Measurements from ENCODE around the gene C16orf54.
"Not testable (repeated sequence)": the region's sequence is repeated elsewhere in the genome, so short reads cannot be mapped to it uniquely, and the experiment has no call there.

C16orf54 gene

DNA sequence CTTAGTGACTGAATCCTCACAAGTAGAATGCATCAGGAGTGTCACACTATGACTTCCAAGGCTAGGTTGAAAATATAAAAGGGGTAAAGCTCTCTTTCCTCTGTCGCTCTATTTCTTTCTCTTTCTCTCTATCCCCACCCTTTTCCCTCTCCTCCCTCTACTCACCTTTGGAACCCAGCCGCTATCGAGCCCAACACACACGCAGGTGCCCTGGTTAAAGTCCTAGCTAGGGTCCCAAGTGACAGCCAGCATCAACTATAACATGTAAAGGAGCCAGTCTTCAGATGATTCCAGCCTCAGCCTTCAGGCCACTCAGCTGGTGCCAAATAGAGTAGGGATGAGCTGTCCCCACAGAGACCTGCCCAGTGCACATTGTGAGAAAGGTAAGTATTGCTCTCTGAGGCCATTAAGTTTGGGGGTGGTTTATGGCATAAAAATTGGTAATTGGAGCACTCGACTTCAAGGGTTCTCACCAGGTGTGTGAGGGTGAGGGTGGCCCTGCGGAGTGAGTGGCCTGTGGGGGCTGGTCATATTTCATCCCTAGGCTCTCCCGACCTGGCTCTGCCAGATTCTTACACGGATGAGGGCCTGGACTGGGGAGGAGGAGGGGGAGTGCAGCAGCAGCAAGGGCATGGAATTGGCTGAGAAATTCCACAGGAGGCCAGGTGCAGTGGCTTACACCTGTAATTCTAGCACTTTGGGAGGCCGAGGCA is 14.9 kb upstream of the C16orf54 start:
- Mint-ChIP-seq H3K27me3 (peaks cover 2% of the 10 kb centered on the region), H3K9me3 (no peaks in the 10 kb centered on the region), H3K4me1 (ENCODE audit: low read depth) (peaks cover 22% of the 10 kb centered on the region), H3K36me3 (ENCODE audit: low read depth) (no peaks in the 10 kb centered on the region), H3K27ac (no peak overlapping the region), H3K4me3 (no peak overlapping the region)
- intact Hi-C loops (cut with micrococcal nuclease): no loop called here

DNA sequence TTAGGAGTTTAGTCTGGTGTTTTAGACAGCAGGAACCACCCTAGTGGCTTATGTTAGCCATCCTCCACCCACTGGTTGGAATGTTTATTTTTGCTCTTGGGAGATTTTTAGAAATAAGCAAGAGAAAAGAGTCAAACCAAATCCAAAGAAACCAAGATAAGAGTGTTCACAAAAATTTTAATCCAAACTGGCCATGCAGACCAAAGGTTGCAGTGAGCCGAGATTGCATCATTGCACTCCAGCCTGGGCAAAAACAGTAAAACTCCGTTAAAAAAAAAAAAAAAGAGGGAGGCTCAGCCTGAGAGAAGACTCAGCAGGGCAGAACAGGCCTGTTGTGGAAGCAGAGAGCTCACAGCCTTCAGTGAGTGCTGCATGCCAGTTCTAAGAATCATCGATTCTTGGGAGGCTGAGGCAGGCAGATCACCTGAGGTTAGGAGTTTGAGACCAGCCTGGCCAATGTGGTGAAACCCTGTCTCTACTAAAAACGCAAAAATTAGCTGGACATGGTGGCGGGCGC is 12.2 kb upstream of the C16orf54 start:
- H3K27ac Mint-ChIP-seq: no peak overlapping the region
- H3K4me3 Mint-ChIP-seq: no peak overlapping the region
- H3K4me1 Mint-ChIP-seq (ENCODE audit: low read depth): peaks cover 16% of the 10 kb centered on the region

DNA sequence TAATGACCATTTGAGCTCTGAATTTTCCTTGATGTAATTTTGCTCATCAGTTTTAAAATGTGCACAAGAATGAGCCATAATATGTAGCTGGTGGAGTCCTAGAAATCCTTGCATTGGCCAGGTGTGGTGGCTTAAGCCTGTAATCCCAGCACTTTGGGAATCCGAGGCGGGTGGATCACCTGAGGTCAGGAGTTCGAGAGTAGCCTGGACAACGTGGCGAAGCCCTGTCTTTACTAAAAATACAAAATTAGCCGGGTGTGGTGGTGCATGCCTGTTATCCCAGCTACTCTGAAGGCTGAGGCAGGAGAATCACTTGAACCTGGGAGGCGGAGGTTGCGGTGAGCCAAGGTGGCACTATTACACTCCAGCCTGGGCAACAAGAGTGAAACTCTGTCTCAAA is 11.3 kb upstream of the C16orf54 start:
- H3K27ac Mint-ChIP-seq; H3K36me3 Mint-ChIP-seq (ENCODE audit: low read depth); H3K9me3 Mint-ChIP-seq; H3K27me3 Mint-ChIP-seq; intact Hi-C loops (cut with micrococcal nuclease); H3K4me3 Mint-ChIP-seq: not testable (repeated sequence)
- H3K4me1 Mint-ChIP-seq (ENCODE audit: low read depth): peaks cover 13% of the 10 kb centered on the region

More for the DNA sequence above, 12.2 kb upstream of the C16orf54 start:
- Mint-ChIP-seq H3K9me3 (no peaks in the 10 kb centered on the region), H3K36me3 (ENCODE audit: low read depth) (no peaks in the 10 kb centered on the region), H3K27me3 (no peaks in the 10 kb centered on the region)
- intact Hi-C loops (cut with micrococcal nuclease): no loop called here

DNA sequence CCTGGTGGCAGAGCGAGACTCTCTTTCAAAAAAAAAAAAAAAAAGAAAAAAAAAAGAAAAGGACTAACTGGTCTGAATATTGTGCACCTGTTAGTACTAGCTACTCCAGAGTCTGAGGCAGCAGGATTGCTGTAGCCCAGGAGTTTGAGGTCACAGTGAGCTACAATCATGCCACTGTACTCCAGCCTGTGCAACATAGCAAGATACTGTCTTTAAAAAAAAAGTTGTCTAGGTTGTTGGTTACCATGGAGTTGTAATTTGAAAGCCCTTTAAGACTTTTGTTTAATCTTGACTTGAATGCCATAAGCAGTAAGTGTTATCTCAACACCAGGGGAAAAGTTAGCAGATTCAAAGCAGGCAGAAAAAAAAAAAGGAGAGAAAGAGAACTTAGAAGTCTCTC is 10.9 kb upstream of the C16orf54 start:
- intact Hi-C loops (cut with micrococcal nuclease): no loop called here
- no peak overlapping the region for H3K4me3 Mint-ChIP-seq

DNA sequence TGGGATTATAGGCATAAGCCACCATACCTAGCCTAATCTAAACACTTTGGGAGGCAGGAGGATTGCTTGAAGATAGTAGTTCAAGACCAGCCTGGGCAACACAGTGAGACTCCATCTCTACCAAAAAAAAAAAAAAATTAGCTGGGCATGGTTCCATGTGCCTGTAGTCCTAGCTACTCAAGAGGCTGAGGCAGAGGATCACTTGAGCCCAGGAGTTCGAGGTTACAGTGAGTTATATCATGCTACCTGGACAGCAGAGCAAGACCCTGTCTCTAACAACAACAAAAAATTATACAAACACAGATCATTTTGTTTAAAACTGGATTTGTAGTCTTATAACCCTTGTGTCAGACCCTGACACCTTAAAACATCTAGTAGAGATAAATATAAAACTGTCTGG is 7.7 kb upstream of the C16orf54 start:
- H3K4me1 Mint-ChIP-seq (ENCODE audit: low read depth): peaks cover 8% of the 10 kb centered on the region
- H3K4me3 Mint-ChIP-seq: no peak overlapping the region
- intact Hi-C loops (cut with micrococcal nuclease): no loop called here
- H3K36me3 Mint-ChIP-seq (ENCODE audit: low read depth): no peaks in the 10 kb centered on the region
- no peak overlapping the region for H3K27ac Mint-ChIP-seq
- no peaks in the 10 kb centered on the region for H3K27me3 Mint-ChIP-seq
- H3K9me3 Mint-ChIP-seq: no peaks in the 10 kb centered on the region

More for the DNA sequence above, 10.9 kb upstream of the C16orf54 start:
- Mint-ChIP-seq H3K36me3 (ENCODE audit: low read depth) (no peaks in the 10 kb centered on the region), H3K27me3 (no peaks in the 10 kb centered on the region), H3K27ac (no peak overlapping the region), H3K4me1 (ENCODE audit: low read depth) (peaks cover 13% of the 10 kb centered on the region), H3K9me3 (no peaks in the 10 kb centered on the region)

DNA sequence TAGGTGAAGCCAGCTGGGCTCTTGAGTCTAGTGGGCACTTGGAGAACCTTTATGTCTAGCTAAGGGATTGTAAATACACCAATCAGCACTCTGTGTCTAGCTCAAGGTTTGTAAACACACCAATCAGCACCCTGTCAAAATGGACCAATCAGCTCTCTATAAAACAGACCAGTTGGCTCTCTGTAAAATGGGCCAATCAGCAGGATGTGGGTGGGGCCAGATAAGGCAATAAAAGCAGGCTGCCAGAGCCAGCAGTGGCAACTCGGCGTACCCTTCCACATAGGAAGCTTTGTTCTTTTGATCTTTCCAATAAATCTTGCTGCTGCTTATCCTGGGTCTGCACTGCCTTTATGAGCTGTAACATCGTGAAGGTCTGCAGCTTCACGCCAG is 3.0 kb upstream of the C16orf54 start:
- not testable (repeated sequence) for H3K4me3 Mint-ChIP-seq, H3K27ac Mint-ChIP-seq, H3K9me3 Mint-ChIP-seq, H3K27me3 Mint-ChIP-seq
- intact Hi-C loops (cut with micrococcal nuclease): loop anchor here (5.0 kb wide), 1 partner anchor 34 kb away; no protein-coding TSS in a partner anchor
- peaks cover 23% of the 10 kb centered on the region for H3K36me3 Mint-ChIP-seq (ENCODE audit: low read depth)
- peaks cover 30% of the 10 kb centered on the region for H3K4me1 Mint-ChIP-seq (ENCODE audit: low read depth)

DNA sequence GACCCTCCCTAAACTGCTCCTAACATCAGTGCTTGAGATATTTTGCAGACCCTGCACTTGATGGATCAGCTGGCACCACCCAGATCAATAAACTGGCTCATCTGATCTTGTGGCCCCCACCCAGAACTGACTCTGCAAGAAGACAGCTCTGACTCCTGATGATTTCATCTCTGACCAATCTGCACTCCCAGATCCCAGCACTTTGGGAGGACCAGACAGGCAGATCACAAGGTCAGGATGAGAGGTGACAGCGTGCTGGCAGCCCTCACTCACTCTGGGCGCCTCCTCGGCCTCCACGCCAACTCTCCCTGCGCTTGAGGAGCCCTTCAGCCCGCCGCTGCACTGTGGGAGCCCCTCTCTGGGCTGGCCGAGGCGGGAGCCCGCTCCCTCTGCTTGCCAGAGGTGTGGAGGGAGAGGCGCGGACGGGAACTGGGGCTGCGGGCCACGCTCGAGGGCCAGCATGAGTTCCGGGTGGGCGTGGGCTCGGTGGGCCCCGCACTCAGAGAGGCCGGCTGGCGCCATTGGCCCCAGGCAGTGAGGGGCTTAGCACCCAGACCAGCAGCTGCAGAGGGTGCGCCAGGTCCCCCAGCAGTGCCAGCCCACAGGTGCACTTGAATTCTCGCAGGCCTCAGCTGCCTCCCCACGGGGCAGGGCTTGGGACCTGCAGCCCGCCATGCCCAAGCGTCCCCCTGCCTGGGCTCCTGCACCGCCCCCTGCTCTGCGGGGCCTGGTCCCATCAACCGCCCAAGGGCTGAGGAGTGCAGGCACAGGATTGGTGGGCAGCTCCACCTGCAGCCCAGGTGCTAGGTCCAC is 2.4 kb upstream of the C16orf54 start:
- Mint-ChIP-seq H3K4me1 (ENCODE audit: low read depth) (peaks cover 36% of the 10 kb centered on the region), H3K36me3 (ENCODE audit: low read depth) (peaks cover 29% of the 10 kb centered on the region), H3K9me3 (no peaks in the 10 kb centered on the region), H3K27me3 (no peaks in the 10 kb centered on the region), H3K4me3 (no peak overlapping the region), H3K27ac (no peak overlapping the region)
- intact Hi-C loops (cut with micrococcal nuclease): loop anchor here (5.0 kb wide), 1 partner anchor 34 kb away; no protein-coding TSS in a partner anchor

DNA sequence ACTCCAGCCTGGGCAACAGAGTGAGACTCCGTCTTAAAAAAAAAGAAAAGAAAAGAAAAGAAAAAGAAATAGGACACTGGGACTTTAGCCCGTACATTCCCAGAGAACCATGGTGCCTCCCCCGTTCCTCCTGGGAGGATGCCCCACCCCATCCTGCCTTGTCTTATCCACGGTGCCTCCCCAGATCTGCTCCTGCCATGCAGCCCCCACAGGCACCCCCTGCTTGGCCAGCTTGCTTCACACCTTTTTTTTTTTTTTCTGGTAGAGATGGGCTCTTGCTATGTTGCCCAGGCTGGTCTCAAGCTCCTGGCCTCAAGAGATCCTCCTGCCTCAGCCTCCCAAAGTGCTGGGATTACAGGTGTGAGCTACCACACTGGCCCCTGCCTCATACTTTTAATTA is 728 bp upstream of the C16orf54 start:
- H3K9me3 Mint-ChIP-seq, H3K27me3 Mint-ChIP-seq: not testable (repeated sequence)
- Mint-ChIP-seq H3K27ac (peak overlapping the region; percentile 96), H3K36me3 (ENCODE audit: low read depth) (peaks cover 43% of the 10 kb centered on the region), H3K4me3 (peak overlapping the region; percentile 100), H3K4me1 (ENCODE audit: low read depth) (peaks cover 47% of the 10 kb centered on the region)
- intact Hi-C loops (cut with micrococcal nuclease): loop anchor here (1.0 to 5.0 kb wide), 2 partner anchors 8 to 36 kb away; no protein-coding TSS in a partner anchor

DNA sequence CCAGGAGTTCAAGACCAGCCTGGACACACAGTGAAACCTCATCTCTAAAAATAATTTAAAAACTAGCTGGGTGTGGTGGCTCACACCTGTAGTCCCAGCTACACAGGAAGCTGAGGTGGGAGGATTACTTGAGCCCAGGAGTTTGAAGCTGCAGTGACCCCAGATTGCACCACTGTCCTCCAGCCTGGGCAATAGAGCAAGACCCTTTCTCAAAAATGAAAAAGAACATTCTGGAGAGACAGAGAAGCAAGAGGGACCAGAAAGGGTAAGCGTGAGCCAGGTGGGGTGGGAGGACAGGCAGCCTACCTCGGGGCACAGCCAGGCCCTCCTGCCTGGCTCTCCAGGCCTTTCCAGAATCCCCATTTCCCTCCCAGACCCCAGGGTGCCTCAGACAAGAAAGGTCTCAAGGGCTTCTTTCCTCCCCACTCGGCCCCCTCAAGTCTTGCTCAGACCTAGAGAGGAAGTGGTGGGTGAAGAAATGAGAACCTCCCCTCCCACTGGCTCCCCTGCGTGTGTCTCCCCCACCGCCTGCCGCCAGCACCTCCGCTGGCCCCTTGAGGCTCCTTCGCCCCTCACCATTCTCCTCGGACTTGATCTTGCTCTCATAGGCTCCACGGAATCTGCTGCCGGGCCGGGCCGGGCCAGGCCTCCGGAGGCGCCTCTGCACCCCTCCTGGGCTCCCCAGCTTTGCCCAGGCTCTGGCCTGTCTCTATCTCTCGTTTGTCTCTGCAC is 503 bp downstream of the C16orf54 start:
- H3K27ac Mint-ChIP-seq: peak overlapping the region; percentile 96
- peaks cover 59% of the 10 kb centered on the region for H3K4me1 Mint-ChIP-seq (ENCODE audit: low read depth)
- H3K4me3 Mint-ChIP-seq: peak overlapping the region; percentile 100
- no peaks in the 10 kb centered on the region for H3K9me3 Mint-ChIP-seq
- H3K36me3 Mint-ChIP-seq (ENCODE audit: low read depth): peaks cover 45% of the 10 kb centered on the region
- intact Hi-C loops (cut with micrococcal nuclease): loop anchor here (5.0 kb wide), 1 partner anchor 37 kb away; no protein-coding TSS in a partner anchor
- H3K27me3 Mint-ChIP-seq: peaks cover 3% of the 10 kb centered on the region

DNA sequence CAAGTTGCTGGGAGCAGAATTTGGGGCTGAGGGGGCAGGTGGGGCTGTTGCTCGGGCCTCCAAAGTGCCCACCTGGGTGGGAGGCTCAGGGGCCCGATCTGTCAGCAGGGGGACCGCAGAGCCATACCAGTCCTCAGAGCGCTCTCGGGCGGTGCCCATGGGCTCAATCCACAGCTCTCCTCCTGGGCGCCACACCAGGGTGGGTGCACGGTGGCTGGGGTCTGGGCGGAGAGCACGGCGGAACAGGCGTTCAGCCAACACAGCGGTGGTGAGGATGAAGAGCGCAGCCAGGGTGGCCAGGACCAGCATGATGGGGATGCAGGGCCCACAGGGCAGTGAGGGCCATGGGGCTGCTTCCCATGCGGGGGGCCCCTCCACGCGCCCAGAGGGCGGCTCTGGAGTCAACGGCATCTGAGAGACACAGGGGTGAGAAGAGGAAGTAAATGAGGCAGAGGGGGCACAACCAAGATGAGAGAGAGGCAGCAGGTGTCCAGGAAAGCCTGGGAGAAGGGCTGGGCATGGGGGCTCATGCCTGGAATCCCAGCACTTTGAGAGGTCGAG is 1.2 kb downstream of the C16orf54 start:
- Mint-ChIP-seq H3K27me3 (peaks cover 3% of the 10 kb centered on the region), H3K4me1 (ENCODE audit: low read depth) (peaks cover 66% of the 10 kb centered on the region), H3K9me3 (no peaks in the 10 kb centered on the region), H3K4me3 (peak overlapping the region; percentile 100), H3K36me3 (ENCODE audit: low read depth) (peaks cover 45% of the 10 kb centered on the region), H3K27ac (peak overlapping the region; percentile 96)
- intact Hi-C loops (cut with micrococcal nuclease): loop anchor here (5.0 kb wide), 1 partner anchor 38 kb away; no protein-coding TSS in a partner anchor

DNA sequence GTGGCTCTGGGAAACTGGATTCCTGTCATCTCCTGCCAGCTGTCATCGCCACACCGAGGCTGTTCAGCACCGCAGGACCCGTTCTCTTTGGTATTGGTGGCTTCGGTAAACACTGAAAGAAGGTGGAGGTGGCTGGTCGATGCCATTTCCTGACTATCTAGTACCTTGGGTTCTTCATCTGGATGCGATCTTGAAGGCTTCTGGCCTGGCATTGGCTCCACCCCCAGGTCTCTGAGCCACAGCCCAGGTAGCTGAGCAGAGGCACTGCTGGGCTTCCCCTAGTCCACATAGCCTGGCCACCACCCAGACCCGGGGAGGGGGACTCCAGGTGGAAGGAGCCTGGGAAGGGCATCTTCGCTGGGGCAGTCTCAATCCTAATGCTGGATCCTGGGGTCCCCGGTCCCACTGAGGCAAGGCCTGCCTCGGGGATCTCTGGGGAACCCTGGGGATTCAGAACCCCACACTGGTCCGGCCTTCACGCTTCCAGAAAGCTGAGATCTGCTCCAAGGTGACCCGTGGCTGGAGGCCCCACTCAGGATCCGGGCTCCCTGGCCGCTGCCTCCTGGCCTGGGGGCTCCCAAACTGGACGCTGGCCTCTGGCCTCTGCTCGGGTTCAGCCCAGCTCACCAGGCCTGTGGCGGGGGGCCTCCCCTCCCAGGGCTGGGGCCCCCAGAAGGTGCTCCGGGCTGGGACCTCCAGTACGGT is 1.8 kb downstream of the C16orf54 start:
- H3K9me3 Mint-ChIP-seq: no peaks in the 10 kb centered on the region
- H3K4me1 Mint-ChIP-seq (ENCODE audit: low read depth): peaks cover 71% of the 10 kb centered on the region
- H3K36me3 Mint-ChIP-seq (ENCODE audit: low read depth): peaks cover 45% of the 10 kb centered on the region
- intact Hi-C loops (cut with micrococcal nuclease): no loop called here
- H3K27me3 Mint-ChIP-seq: peaks cover 3% of the 10 kb centered on the region
- H3K27ac Mint-ChIP-seq: peak overlapping the region; percentile 96
- peak overlapping the region; percentile 100 for H3K4me3 Mint-ChIP-seq

DNA sequence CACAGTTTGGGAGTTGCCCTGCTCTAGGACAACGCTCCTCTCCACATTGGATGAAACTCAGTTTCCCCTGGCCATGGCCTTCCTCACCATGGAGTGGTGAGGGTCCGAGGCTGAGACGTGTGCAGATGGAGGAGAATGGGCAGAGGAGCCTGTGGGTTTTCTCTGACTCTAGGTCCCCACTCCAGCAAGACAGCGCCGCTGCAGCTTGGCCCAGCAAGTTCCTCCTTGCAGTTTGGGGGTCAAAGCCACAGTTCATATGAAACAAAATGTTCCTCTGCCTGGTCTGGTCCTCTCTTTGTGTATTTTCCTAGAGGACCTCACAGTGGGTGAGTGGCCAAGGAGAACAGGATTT is 2.3 kb downstream of the C16orf54 start:
- Mint-ChIP-seq H3K36me3 (ENCODE audit: low read depth) (peaks cover 45% of the 10 kb centered on the region), H3K4me3 (no peak overlapping the region), H3K27ac (peak overlapping the region; percentile 33), H3K27me3 (peaks cover 3% of the 10 kb centered on the region), H3K9me3 (no peaks in the 10 kb centered on the region), H3K4me1 (ENCODE audit: low read depth) (peaks cover 76% of the 10 kb centered on the region)
- intact Hi-C loops (cut with micrococcal nuclease): no loop called here

DNA sequence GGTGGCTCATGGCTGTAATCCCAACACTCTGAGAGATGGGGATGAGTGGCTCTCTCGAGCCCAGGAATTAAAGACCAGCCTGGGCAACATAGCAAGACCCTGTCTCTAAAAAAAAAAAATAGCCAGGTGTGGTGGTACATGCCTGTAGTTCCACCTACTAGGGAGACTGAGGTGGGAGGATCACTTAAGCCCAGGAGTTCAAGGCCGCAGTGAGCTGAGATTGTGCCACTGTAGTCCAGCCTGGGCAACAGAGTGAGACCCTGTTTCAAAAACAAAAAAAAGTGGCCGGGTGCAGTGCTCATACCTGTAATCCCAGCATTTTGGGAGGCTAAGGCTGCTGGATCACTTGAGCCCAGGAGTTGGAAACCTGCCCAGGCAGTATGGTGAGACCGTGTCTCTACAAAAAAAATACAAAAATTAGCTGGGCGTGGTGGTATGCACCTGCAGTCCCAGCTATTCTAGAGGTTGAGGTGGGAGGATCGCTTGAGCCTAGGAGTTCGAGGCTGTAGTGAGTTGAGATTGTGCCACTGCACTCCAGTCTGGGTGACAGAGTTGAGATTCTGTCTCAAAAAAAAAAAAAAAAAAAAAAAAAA is 3.0 kb downstream of the C16orf54 start:
- H3K27me3 Mint-ChIP-seq: peaks cover 3% of the 10 kb centered on the region
- H3K27ac Mint-ChIP-seq: peak overlapping the region; percentile 33
- no peaks in the 10 kb centered on the region for H3K9me3 Mint-ChIP-seq
- intact Hi-C loops (cut with micrococcal nuclease): no loop called here
- peaks cover 83% of the 10 kb centered on the region for H3K4me1 Mint-ChIP-seq (ENCODE audit: low read depth)
- no peak overlapping the region for H3K4me3 Mint-ChIP-seq
- peaks cover 45% of the 10 kb centered on the region for H3K36me3 Mint-ChIP-seq (ENCODE audit: low read depth)

All from dendritic cell treated with granulocyte-macrophage colony-stimulating factor and Interleukin-4, amounts not matched to agents 40 ng/mL and 50 ng/mL, for 4 days (primary cell).